Common myeloid progenitor, CD34-positive (primary cell): ENCODE data around the gene ACR. TPM values are rescaled to one million over a fixed set of nuclear protein-coding genes. Genes with fewer than 3 reads are reported as not detected.

Experiments used
- CTCF ChIA-PET: fragments of 350-600 bp; sonication (Branson Sonifier 250); formaldehyde crosslinking; loops from one replicate; lab custom pipeline; 2021; ENCODE audit warnings: antibody characterized with exemption; lab: Charles Lee
- POLR2A ChIA-PET: fragments of 350-600 bp; sonication (Branson Sonifier 250); formaldehyde crosslinking; loops from one replicate; lab custom pipeline; 2021; ENCODE audit warnings: antibody characterized with exemption; lab: Charles Lee
- DNase-seq, 3 donors: peaks; one replicate each; pipeline versions ENCODE4 v3.0.0 to v3.0.0-alpha.2; 2013
- H3K27ac ChIP-seq, 2 experiments: 1 replicate in 1 of 2; 2 replicates in 1 of 2; pipeline ENCODE4 v1.7.0; 2013; ENCODE audit warnings: inconsistent platforms in 2 of 2, low read length in 2 of 2, mild to moderate bottlenecking in 2 of 2, low read depth in 1 of 2, moderate library complexity in 1 of 2; ENCODE audit not compliant: severe bottlenecking in 2 of 2, insufficient read depth in 1 of 2, poor library complexity in 1 of 2
- H3K27me3 ChIP-seq, 5 experiments: replicated peaks in 2 of 5; 1 replicate in 3 of 5; 2 replicates in 2 of 5; pipeline versions ENCODE4 v1.6.1 to v1.7.0; 2013; ENCODE audit warnings: low read length in 4 of 5, mild to moderate bottlenecking in 2 of 5, moderate library complexity in 2 of 5, inconsistent platforms in 1 of 5; ENCODE audit not compliant: insufficient read depth in 5 of 5, control insufficient read depth in 4 of 5
- H3K36me3 ChIP-seq, 4 experiments: 1 replicate in 2 of 4; 2 replicates in 2 of 4; pipeline versions ENCODE4 v1.6.1 to v1.7.0; 2013; ENCODE audit warnings: low read length in 3 of 4, control low read depth in 1 of 4, mild to moderate bottlenecking in 1 of 4; ENCODE audit not compliant: control insufficient read depth in 4 of 4, insufficient read depth in 4 of 4
- H3K4me1 ChIP-seq, 4 experiments: 1 replicate in 3 of 4; 2 replicates in 1 of 4; pipeline versions ENCODE4 v1.6.1 to v1.7.1; 2013; ENCODE audit warnings: low read length in 3 of 4, mild to moderate bottlenecking in 3 of 4, control low read depth in 1 of 4, inconsistent platforms in 1 of 4, moderate library complexity in 1 of 4; ENCODE audit not compliant: control insufficient read depth in 4 of 4, insufficient read depth in 4 of 4; ENCODE audit errors: control extremely low read depth in 1 of 4
- H3K4me3 ChIP-seq, 7 experiments: 1 replicate in 4 of 7; 2 replicates in 3 of 7; pipeline versions ENCODE4 v1.5.1 to v1.7.0; 2013; ENCODE audit warnings: mild to moderate bottlenecking in 7 of 7, low read length in 6 of 7, moderate library complexity in 6 of 7, inconsistent platforms in 2 of 7, low read depth in 2 of 7, control low read depth in 1 of 7; ENCODE audit not compliant: insufficient read depth in 4 of 7, control insufficient read depth in 1 of 7; ENCODE audit errors: extremely low read depth in 1 of 7
- H3K9me3 ChIP-seq, 5 experiments: 1 replicate in 4 of 5; 2 replicates in 1 of 5; pipeline versions ENCODE4 v1.6.1 to v1.7.1; 2013; ENCODE audit warnings: low read length in 4 of 5, mild to moderate bottlenecking in 2 of 5, inconsistent platforms in 1 of 5, low read depth in 1 of 5, moderate library complexity in 1 of 5; ENCODE audit not compliant: control insufficient read depth in 4 of 5, insufficient read depth in 2 of 5; ENCODE audit errors: control extremely low read depth in 1 of 5
- WGBS: methylation state at CpG from one replicate; pipeline ENCODE4 v1.1.5; 2013; ENCODE audit not compliant: insufficient coverage; 5-methylcytosine and 5-hydroxymethylcytosine counted together
- polyA plus RNA-seq: library from polyadenylated mRNA; unstranded; fragments of 120-200 nt; gene quantifications from one replicate; pipeline ENCODE4 v1.2.1, GENCODE V29; 2013

Gene ACR
- 1.9 TPM for polyA plus RNA-seq

DNA sequence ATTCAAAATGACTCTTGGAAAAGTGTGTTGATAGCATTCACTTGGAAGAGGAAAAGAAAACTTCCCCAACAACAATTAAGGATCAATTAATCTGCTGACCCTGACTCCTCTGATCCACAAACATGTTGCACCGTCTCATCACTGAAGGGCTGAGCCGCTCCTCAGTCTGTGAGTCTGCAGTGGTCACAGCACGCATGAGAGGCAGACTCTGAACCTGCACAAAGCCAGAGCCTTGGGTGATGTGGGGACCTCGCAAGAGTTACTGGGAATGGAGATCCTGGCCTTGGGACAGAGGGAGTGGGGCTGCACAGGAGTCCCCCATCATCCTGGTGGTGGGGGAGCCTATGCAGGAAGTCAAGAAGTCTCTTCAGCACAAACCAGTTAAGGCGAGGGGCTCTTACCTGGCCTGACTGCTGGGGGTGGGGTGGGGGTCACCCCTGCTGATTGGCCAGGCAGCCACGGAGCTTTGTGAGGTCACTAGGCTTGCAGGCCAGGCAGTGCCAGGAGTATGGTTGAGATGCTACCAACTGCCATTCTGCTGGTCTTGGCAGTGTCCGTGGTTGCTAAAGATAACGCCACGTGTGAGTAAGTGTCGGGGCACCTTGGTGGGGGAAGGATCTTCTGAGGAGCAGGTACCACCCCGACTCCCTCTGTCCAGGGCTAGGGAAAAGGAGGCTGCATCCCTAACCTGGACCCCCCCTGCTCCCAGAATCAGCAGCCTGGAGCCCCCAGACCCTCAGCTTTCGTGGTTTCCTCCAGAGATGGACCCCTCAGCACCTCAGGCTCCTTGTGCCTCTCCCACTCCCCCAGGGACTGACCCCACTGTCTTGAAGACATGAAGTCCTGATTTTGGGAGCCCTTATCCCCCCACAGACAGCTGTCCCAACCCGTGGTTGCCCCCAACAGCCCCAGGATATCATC lies at the start of gene ACR:
Gene ACR (plus strand): TSS at position 477 of the 921 bp plus-strand sequence. CDS start 32 bp downstream, at position 509.
- Histone ChIP-seq H3K27me3 (no peaks in the 10 kb centered on the region), H3K4me3 (no peak within 1 kb of the TSS), H3K36me3 (peaks cover 0 to 9% (median 0%) of the 10 kb centered on the region in 4 experiments), H3K27ac (no peak within 1 kb of the TSS), H3K9me3 (no peaks in the 10 kb centered on the region), H3K4me1 (no peaks in the 10 kb centered on the region)
- DNase-seq: no peak
- ChIA-PET CTCF (interaction anchor here (0.7 to 1.2 kb wide), 2 partner anchors 19 to 222 kb away, joined by 3 read pairs; no protein-coding TSS in a partner anchor), POLR2A (no interaction called here)
- WGBS: 95% methylated on average over 13 of the region's 13 CpGs

- no peak overlapping the region for H3K4me3 ChIP-seq
- H3K27ac ChIP-seq: no peak overlapping the region
- no peaks in the 10 kb centered on the region for H3K27me3 ChIP-seq
- POLR2A ChIA-PET: interaction anchor here (0.6 kb wide), 1 partner anchor 33 kb away, joined by 3 read pairs; no protein-coding TSS in a partner anchor
- CTCF ChIA-PET: no interaction called here
- DNase-seq: no peak
- WGBS: 77% methylated on average over 4 of the region's 5 CpGs
- peaks cover 0 to 45% (median 33%) of the 10 kb centered on the region in 4 experiments for H3K36me3 ChIP-seq
- H3K9me3 ChIP-seq: peaks cover 0 to 3% (median 0%) of the 10 kb centered on the region in 5 experiments
- H3K4me1 ChIP-seq: peaks cover 0 to 42% (median 20%) of the 10 kb centered on the region in 4 experiments
These were observed 49.6 kb upstream of the ACR start for GRCh38 chr22:50688448-50688847.

- H3K27me3 ChIP-seq: no peaks in the 10 kb centered on the region
- ChIA-PET POLR2A (no interaction called here), CTCF (interaction anchor here (1.0 to 2.9 kb wide), 14 partner anchors 10 to 115 kb away, joined by 3 to 22 read pairs (median 4); partner anchors contain the start of genes ARSA and SHANK3)
- H3K4me1 ChIP-seq: peaks cover 0 to 34% (median 18%) of the 10 kb centered on the region in 4 experiments
- H3K36me3 ChIP-seq: peaks cover 10 to 59% (median 44%) of the 10 kb centered on the region in 4 experiments
- no peak overlapping the region for H3K4me3 ChIP-seq
- peak; percentile 61 to 83 (median 76) for DNase-seq
- H3K9me3 ChIP-seq: peaks cover 0 to 3% (median 0%) of the 10 kb centered on the region in 5 experiments
- H3K27ac ChIP-seq: no peak overlapping the region
- 13% methylated on average over 1 of the region's 2 CpGs for WGBS
These were observed 46.5 kb upstream of the ACR start for GRCh38 chr22:50691521-50691920.

- Histone ChIP-seq H3K27ac (no peak overlapping the region), H3K9me3 (peaks cover 0 to 3% (median 0%) of the 10 kb centered on the region in 5 experiments), H3K4me3 (no peak overlapping the region), H3K36me3 (peaks cover 10 to 65% (median 46%) of the 10 kb centered on the region in 4 experiments), H3K27me3 (no peaks in the 10 kb centered on the region), H3K4me1 (peaks cover 0 to 20% (median 4%) of the 10 kb centered on the region in 4 experiments)
- no CpG with 5 or more reads among the region's 6 CpGs for WGBS
- ChIA-PET POLR2A (no interaction called here), CTCF (interaction anchor here (0.7 to 1.9 kb wide), 4 partner anchors 10 to 119 kb away, joined by 3 to 4 read pairs (median 4); no protein-coding TSS in a partner anchor)
- no peak for DNase-seq
These were observed 44.5 kb upstream of the ACR start for GRCh38 chr22:50693462-50693861.

GRCh38 chr22:50694099-50694605 lies 43.9 kb upstream of the ACR start:
- ChIA-PET POLR2A (no interaction called here), CTCF (interaction anchor here (1.0 to 1.9 kb wide), 5 partner anchors 9 to 119 kb away, joined by 3 to 4 read pairs (median 3); no protein-coding TSS in a partner anchor)
- Histone ChIP-seq H3K36me3 (peaks cover 10 to 66% (median 45%) of the 10 kb centered on the region in 4 experiments), H3K4me3 (no peak overlapping the region), H3K27me3 (no peaks in the 10 kb centered on the region), H3K27ac (no peak overlapping the region), H3K4me1 (peaks cover 0 to 20% (median 4%) of the 10 kb centered on the region in 4 experiments), H3K9me3 (peaks cover 0 to 3% (median 0%) of the 10 kb centered on the region in 5 experiments)
- peak in 1 of 3 donors; percentile 22 for DNase-seq
- 100% methylated on average over 2 of the region's 3 CpGs for WGBS

DNA sequence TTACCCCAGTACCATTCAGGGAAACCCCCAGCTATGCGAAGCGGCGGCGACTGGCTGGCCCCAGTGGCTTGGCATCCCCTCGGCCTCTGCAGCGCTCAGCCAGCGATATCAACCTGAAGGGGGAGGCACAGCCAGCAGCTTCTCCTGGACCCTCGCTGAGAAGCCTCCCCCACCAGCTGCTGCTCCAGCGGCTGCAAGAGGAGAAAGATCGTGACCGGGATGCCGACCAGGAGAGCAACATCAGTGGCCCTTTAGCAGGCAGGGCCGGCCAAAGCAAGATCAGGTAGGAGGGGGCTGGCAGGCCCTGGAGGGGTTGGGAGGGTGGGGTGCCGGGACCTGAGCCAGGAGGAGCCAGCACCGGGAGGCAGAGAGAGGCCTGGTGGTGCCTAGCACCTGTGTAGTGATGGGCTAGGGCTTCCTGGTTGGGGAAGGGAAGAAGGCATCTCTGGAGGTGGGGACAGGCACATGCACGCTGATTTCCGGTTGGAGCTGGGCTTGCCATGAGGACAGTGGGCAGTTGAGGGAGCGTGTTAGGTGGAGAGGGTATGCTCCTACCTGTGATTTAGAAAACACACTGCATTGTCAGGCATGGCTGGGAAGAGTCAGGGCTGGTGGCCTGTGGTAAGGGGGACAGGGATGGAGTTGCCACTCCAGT lies 43.1 kb upstream of the ACR start:
- no peak for DNase-seq
- WGBS: 97% methylated on average over 18 of the region's 18 CpGs
- no peak overlapping the region for H3K4me3 ChIP-seq
- CTCF ChIA-PET: interaction anchor here (1.0 to 1.9 kb wide), 5 partner anchors 8 to 120 kb away, joined by 3 to 4 read pairs (median 3); no protein-coding TSS in a partner anchor
- POLR2A ChIA-PET: no interaction called here
- no peak overlapping the region for H3K27ac ChIP-seq
- no peaks in the 10 kb centered on the region for H3K27me3 ChIP-seq
- no peaks in the 10 kb centered on the region for H3K9me3 ChIP-seq
- H3K36me3 ChIP-seq: peaks cover 10 to 67% (median 48%) of the 10 kb centered on the region in 4 experiments
- peaks cover 0 to 20% (median 4%) of the 10 kb centered on the region in 4 experiments for H3K4me1 ChIP-seq
